HepG2 (cell line): ENCODE data around the gene SAMD10. TPM values are rescaled to one million over a fixed set of nuclear protein-coding genes. Genes with fewer than 3 reads are reported as not detected.

Experiments
- CBFB ChIP-seq: sonication (generic); formaldehyde crosslinking; IDR thresholded peaks from 2 replicates; pipeline ENCODE4 v1.4.0; 2020; ENCODE audit warnings: missing genetic modification reagents
- ELF1 ChIP-seq: sonication (generic); formaldehyde crosslinking; IDR thresholded peaks from 2 replicates; pipeline ENCODE4 v1.4.0; 2020; ENCODE audit warnings: missing genetic modification reagents
- FOXP4 ChIP-seq: sonication (generic); formaldehyde crosslinking; IDR thresholded peaks from 2 replicates; pipeline ENCODE4 v1.4.0; 2020; ENCODE audit warnings: missing genetic modification reagents
- HOXA7 ChIP-seq: sonication (generic); formaldehyde crosslinking; IDR thresholded peaks from 2 replicates; pipeline ENCODE4 v1.8.1; 2022; ENCODE audit warnings: mild to moderate bottlenecking, missing genetic modification reagents, moderate library complexity
- KLF6 ChIP-seq: IDR thresholded peaks from 2 replicates; pipeline ENCODE4 v1.8.0; 2016; ENCODE audit warnings: missing biosample characterization, missing genetic modification reagents
- MLLT10 ChIP-seq: sonication (generic); formaldehyde crosslinking; IDR thresholded peaks from 2 replicates; pipeline ENCODE4 v1.4.0; 2020; ENCODE audit warnings: missing genetic modification reagents
- POLR2AphosphoS2 ChIP-seq: IDR thresholded peaks from 2 replicates; pipeline ENCODE4 v1.6.1; 2011; ENCODE audit warnings: low read depth, low read length, improper control_type of control experiment
- RNF2 ChIP-seq: fragments of 450-650 bp; conservative IDR thresholded peaks from 2 replicates; pipeline ENCODE4 v1.6.1; 2016; ENCODE audit warnings: low read depth
- SKI ChIP-seq: fragments of 450-650 bp; IDR thresholded peaks from one replicate; pipeline ENCODE4 v1.6.1; 2018; ENCODE audit warnings: mild to moderate bottlenecking; ENCODE audit not compliant: partially characterized antibody
- SKIL ChIP-seq: sonication (generic); formaldehyde crosslinking; IDR thresholded peaks from 2 replicates; pipeline ENCODE4 v1.8.0; 2022; ENCODE audit warnings: missing genetic modification reagents, mild to moderate bottlenecking, moderate library complexity, borderline replicate concordance
- SMC3 ChIP-seq: IDR thresholded peaks from 2 replicates; pipeline ENCODE4 v1.6.1; 2011; ENCODE audit warnings: low read length, improper control_type of control experiment
- SOX6 ChIP-seq, 2 experiments: fragments of 450-650 bp in 1 of 2; sonication (generic) in 1 of 2; formaldehyde crosslinking in 1 of 2; IDR thresholded peaks; 2 replicates each; pipeline versions ENCODE4 v1.4.0 to v1.6.1; 2017 to 2020; ENCODE audit warnings: antibody characterized with exemption in 1 of 2, mild to moderate bottlenecking in 1 of 2, missing genetic modification reagents in 1 of 2
- ZBTB21 ChIP-seq: sonication (generic); formaldehyde crosslinking; IDR thresholded peaks from 2 replicates; pipeline ENCODE4 v1.4.0; 2020; ENCODE audit warnings: missing genetic modification reagents
- ZBTB7B ChIP-seq: sonication (generic); formaldehyde crosslinking; IDR thresholded peaks from 2 replicates; pipeline ENCODE4 v1.4.0; 2020; ENCODE audit warnings: missing genetic modification reagents
- ZHX2 ChIP-seq, 2 experiments: sonication (generic) in 1 of 2; formaldehyde crosslinking in 1 of 2; IDR thresholded peaks; 2 replicates each; pipeline versions ENCODE4 v1.6.1 to v1.9.0; 2014 to 2022; ENCODE audit warnings: antibody characterized with exemption in 1 of 2, borderline replicate concordance in 1 of 2, inconsistent platforms in 1 of 2, low read depth in 1 of 2, missing genetic modification reagents in 1 of 2
- ZNF34 ChIP-seq: sonication (generic); formaldehyde crosslinking; IDR thresholded peaks from 2 replicates; pipeline ENCODE4 v1.4.0; 2020; ENCODE audit warnings: mild to moderate bottlenecking, missing genetic modification reagents, borderline replicate concordance
- ZNF710 ChIP-seq: sonication (generic); formaldehyde crosslinking; IDR thresholded peaks from 2 replicates; pipeline ENCODE4 v1.5.0; 2020; ENCODE audit warnings: mild to moderate bottlenecking, missing genetic modification reagents, borderline replicate concordance
- polyA plus RNA-seq, 8 experiments: library from polyadenylated mRNA; depleted of rRNA in 3 of 8; stranded (reverse) in 7 of 8; unstranded in 1 of 8; fragments of >200 nt; fragmentation: Illumina TruSeq in 4 of 8; extraction: Trizol in 4 of 8; gene quantifications; 2 replicates each; pipeline versions ENCODE4 v1.2.1 to v1.2.3, GENCODE V29; 2011 to 2016; ENCODE audit warnings: low read depth in 4 of 8, missing spikeins in 1 of 8, mixed read lengths in 1 of 8; ENCODE audit not compliant: insufficient read depth in 1 of 8
- total RNA-seq, 5 experiments: library from RNA; depleted of rRNA; stranded (reverse); fragments of >200 nt; fragmentation: Illumina TruSeq; extraction: Trizol; gene quantifications; 2 replicates each; pipeline ENCODE4 v1.2.3, GENCODE V29; 2016; ENCODE audit warnings: low read depth in 1 of 5

SAMD10 gene
- total and polyA plus RNA-seq, 2 of the 13 experiments (the other 11 are each of a cell fraction or from before 2014, with no cell fraction given), result 6.1 to 11.0 TPM

DNA sequence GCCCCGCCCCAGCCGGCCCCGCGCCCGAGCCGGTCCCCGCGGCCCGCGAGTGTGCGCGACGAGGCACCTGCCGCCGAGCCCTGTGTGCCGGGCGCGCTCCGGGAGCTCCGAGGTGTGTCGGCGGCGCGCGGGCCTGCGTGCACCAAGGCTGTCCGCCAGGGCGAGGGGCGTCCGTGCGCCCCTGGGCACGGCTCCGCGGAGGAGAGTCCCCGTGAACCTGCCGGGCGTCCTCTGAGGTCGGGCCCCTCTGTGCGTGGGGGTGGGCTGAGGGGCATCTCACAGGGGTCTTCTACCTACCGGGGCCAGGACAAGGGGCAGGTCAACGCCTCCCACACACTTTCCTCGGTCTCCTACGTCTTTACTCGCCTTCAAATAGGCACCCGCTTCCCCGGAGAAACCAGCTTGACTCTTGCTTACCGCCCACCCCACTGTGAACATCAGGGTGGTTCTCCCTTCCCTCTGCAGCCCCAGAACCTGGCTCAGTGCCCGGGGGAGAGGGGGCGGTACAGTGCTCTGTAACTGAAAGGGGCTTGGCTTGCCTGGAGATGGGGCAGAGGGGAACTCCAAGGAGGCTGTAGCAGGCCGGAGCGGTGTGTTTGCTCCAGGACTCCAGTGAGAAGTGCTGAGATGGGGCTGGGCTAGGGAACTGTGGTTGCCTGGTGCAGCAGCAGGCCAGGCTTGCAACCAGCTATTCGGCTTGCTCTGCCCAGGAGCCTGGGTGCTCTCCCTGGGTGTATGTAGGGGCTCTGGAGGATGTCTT lies at the start of gene SAMD10 (continued):
- TF ChIP-seq SKIL (CRISPR knock-in tag), result peak; percentile 44; the same call in 1 of the 2 replicates
- no peak for TF ChIP-seq MLLT10 (CRISPR knock-in tag)
- TF ChIP-seq POLR2AphosphoS2, result no peak
- TF ChIP-seq ZNF710 (CRISPR knock-in tag), result peak; percentile 73; the same call in 1 of the 2 replicates
- TF ChIP-seq KLF6 (CRISPR knock-in tag), result no peak
- TF ChIP-seq ZBTB7B (CRISPR knock-in tag), result peak; percentile 82
- TF ChIP-seq RNF2, result no peak
- TF ChIP-seq HOXA7 (CRISPR knock-in tag), result no peak
- no peak for TF ChIP-seq ELF1
- no peak for TF ChIP-seq SMC3
- no peak for TF ChIP-seq ZBTB21 (CRISPR knock-in tag)
- peak; percentile 10; the same call in 1 of the 2 replicates for TF ChIP-seq FOXP4
- no peak for TF ChIP-seq SKI
- no peak for TF ChIP-seq SOX6 (IDR thresholded peaks at IDR 0.05)
- peak; percentile 40; the same call in 1 of the 2 replicates for TF ChIP-seq SOX6 (CRISPR knock-in tag; IDR thresholded peaks at IDR 0.05)
- peak; percentile 52; the same call in 1 of the 2 replicates for TF ChIP-seq CBFB
- no peak for TF ChIP-seq ZHX2 (IDR thresholded peaks at IDR 0.05; ENCODE audit: low read depth)
- TF ChIP-seq ZHX2 (CRISPR knock-in tag; IDR thresholded peaks at IDR 0.05; ENCODE audit: borderline replicate concordance), result no peak
- TF ChIP-seq ZNF34 (CRISPR knock-in tag), result no peak
